HG02852 (cell line): ENCODE results near the gene TAB3.

Experiments
- ATAC-seq: cut with Tn5 transposase; IDR thresholded peaks from one replicate; pipeline ENCODE4 v1.9.1; 2021; ENCODE audit warnings: mild to moderate bottlenecking, moderate library complexity; ENCODE audit not compliant: unreplicated experiment

Gene TAB3

GRCh38 chrX:30885136-30885535, 3.9 kb downstream of the TAB3 start:
- no peak for ATAC-seq

- no peak for ATAC-seq
Measured at GRCh38 chrX:30883138-30883537, 5.9 kb downstream of the TAB3 start.

GRCh38 chrX:30881797-30882196, 7.3 kb downstream of the TAB3 start:
- no peak for ATAC-seq

- ATAC-seq = no peak
Measured at GRCh38 chrX:30881390-30881789, 7.7 kb downstream of the TAB3 start.

DNA sequence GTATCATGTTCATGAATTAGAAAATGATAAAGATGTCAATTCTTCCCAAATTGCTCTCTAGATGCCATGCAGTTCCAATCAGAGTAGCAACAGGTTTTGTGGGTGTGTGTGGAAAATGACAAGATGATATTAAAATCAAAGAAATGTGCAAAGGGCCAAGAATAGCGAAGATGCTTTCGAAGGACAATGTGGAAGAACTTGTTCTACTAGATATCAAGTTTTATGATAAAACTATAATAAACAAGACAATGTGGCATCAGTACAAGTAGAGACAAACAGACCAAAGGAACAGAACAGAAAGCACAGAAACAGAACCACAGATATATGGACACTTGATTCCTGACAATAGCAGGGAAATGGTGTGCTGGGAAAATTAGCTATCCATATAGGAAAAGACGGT, 9.0 kb downstream of the TAB3 start:
- ATAC-seq = no peak

GRCh38 chrX:30876367-30876766, 12.7 kb downstream of the TAB3 start:
- no peak for ATAC-seq

- no peak for ATAC-seq
Measured at GRCh38 chrX:30875957-30876356, 13.1 kb downstream of the TAB3 start.

DNA sequence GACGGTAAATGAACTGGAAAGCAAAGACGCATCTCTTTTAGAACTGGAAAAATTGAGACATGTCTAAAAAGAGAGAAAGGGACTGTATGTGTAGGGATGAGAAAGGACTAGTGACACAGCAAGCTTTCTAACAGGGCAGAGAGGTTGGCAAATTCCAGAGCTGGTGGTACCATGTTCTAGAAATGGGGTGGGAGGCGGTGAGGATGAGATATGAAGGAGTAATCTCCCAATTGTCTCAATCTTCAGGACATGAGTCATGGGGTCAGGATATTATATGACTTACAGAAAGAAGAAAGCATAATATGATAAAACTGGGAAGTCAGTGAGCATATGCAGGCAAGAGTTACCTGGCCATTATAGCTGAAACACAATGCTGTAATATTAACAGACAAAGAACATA, 14.2 kb downstream of the TAB3 start:
- ATAC-seq = no peak

DNA sequence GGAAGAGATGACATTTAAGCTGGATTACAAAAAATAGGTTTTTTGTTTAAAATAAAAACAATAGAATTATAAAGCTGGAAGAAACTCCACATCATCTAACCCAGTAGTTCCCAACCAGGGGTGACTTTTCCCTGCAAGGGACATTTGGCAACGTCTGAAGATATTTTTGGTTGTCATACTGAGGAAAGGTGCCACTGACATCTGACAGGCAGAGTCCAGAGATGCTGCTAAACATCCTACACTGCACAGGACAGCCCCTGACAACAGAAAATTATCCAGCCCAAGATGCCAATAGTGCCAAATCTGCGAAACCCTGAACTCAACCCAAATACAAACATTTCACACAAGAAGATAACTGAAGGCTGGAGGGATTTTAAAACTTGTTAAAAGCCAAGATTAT, 18.5 kb downstream of the TAB3 start:
- no peak for ATAC-seq

DNA sequence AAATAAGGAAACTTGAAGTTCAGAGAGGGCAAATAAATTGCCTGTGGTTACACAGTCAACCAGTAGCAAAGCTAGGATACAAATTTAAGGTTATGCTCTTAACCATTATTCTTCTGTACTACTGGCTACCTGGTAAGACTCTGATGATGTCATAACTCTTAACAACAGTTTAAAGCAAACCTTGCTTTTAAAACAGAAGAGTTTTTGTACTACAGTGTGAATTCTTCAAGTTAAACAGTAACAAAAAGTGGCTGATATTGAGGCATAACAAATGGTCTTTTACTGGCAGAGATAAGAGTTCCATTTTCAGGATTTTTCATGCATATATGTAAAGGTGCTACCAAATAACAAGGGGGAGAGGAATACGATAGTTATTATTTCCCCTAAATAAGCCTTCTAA, 23.4 kb downstream of the TAB3 start:
- ATAC-seq = no peak

DNA sequence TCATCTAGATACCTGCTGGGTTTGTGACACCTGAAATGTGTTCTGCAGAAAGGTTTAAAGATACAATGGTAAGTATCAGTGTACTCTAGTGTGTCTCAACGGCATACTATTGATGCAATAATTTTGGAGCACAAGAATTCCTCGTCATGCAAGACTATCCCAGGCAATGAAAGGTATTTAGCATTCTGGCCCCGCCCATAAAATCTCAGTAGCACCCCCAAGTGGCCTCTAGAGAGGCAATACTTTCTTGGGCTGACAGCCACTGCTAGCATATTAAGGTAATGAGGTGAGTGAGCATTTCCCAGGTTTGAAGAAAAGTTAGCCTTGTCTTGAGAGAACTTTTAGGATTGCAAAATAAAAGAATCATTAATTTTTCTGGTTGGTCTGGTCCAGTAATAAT, 24.0 kb downstream of the TAB3 start:
- no peak for ATAC-seq

GRCh38 chrX:30864383-30864785, 24.7 kb downstream of the TAB3 start:
- ATAC-seq = no peak

GRCh38 chrX:30863974-30864373, 25.1 kb downstream of the TAB3 start:
- ATAC-seq = no peak

GRCh38 chrX:30858098-30858497, 31.0 kb downstream of the TAB3 start:
- no peak for ATAC-seq

- no peak for ATAC-seq
Measured at GRCh38 chrX:30851449-30851848, 37.6 kb downstream of the TAB3 start.

- no peak for ATAC-seq
Measured at GRCh38 chrX:30835373-30835772, 53.7 kb downstream of the TAB3 start.

GRCh38 chrX:30833896-30834295, 55.2 kb downstream of the TAB3 start:
- ATAC-seq = no peak

DNA sequence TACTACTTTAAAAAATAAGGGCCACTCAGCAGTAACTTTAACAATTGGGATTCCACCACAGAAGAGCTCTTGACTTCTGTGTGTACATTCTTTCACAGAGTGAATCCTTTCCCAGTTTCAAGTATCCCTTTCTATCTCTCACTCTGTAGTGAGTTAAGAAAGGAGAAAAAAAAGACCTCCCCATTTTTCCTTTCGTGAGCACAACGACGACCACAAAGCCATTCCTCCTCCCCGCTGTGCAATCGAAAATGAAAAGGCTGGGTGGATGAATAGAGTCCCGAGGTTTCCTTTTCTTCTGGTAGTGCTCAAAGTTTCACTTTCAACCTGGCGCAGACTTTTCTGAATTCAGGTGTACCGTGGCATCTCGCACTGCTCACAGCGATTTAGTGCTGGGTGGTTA, 58.0 kb downstream of the TAB3 start:
- ATAC-seq = peak; percentile 88

DNA sequence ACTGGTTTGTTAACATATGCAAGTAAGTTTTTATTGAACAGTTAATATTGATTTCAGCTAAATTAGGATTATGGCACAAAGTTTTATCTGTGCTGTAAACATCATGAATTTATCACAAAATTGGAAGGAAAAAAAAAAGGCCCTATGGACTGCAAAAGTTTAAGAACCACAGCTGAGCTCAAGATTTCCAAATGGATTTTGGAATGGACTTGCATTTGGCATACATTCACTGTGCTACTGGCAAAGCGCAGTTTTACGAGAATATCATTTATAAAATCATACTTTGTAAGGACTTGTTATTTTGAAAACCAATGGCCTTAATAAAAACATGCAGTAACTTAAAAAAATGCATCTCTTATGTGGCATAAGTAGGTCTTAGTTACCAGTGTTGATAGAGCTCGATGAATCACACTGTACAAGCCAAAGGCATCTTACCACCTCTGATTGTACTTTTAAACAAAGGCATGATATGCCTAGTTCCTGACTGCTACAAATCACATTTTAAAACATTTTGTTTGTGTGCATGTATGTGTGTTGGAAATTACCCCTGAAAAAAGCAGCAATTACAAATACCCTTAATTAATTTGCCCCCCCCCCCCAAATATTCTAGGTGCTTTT, 58.6 kb downstream of the TAB3 start:
- no peak for ATAC-seq

DNA sequence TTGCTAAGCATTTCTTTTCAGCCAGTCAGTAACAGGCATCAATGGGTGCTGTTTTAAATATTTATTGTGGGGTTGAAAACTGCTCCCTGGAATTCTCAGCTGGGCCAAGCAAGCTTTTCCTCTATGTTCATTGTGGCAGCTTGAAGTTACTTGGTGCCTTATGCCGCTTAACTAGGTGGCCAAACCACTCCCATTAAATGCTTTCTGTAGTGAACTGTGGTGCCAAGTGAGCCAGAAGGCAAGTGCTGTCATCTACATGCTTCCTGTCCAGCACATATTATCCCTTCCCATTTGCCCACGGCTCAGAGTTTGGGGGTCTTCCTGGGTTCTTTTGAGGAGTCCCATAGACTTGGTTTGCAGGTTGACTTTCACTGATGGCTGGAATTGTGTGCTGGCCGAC, 64.8 kb downstream of the TAB3 start:
- ATAC-seq = no peak

GRCh38 chrX:30822764-30823163, 66.3 kb downstream of the TAB3 start:
- no peak for ATAC-seq

GRCh38 chrX:30822068-30822681, 66.9 kb downstream of the TAB3 start:
- ATAC-seq = peak; percentile 83

- ATAC-seq = no peak
Measured at GRCh38 chrX:30821116-30821515, 67.9 kb downstream of the TAB3 start.
